22Rv1 (cell line): ENCODE data around the gene KIAA1217.

Experiments
- H3K27ac ChIP-seq: fragments of 450-650 bp; 2 replicates; pipeline ENCODE4 v1.5.1; 2017
- CTCF ChIP-seq: fragments of 450-650 bp; IDR thresholded peaks from 2 replicates; pipeline ENCODE4 v1.5.1; 2017; ENCODE audit warnings: mild to moderate bottlenecking
- ZFX ChIP-seq: fragments of 450-650 bp; IDR thresholded peaks from 2 replicates; pipeline ENCODE4 v1.6.1; 2017; ENCODE audit warnings: antibody characterized with exemption, borderline replicate concordance

KIAA1217 gene

GRCh38 chr10:24374134-24374915 is 165.4 kb downstream of the KIAA1217 start:
- TF ChIP-seq ZFX (no peak), CTCF (no peak)
- no peak overlapping the region for H3K27ac ChIP-seq

DNA sequence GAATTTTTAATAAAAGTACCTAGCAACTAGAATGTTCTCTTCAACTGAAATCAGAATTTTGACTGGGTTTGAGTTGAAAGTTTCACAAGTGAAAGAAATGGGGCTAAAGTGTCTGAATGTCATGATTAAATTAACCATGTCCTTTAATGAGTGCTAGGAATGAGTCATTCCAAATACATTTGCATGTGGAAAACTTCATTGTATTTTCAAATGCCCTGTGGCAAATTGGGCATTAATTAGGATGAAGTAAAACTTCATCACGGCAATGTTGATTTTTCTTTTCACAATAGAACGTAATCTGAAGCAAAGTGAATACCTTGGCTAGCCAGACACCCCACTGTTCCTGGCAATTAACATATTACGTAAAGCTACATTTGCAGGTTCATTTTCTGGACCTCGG is 166.6 kb downstream of the KIAA1217 start:
- no peak overlapping the region for H3K27ac ChIP-seq
- TF ChIP-seq CTCF (no peak), ZFX (no peak)

GRCh38 chr10:24376731-24377130 is 167.8 kb downstream of the KIAA1217 start:
- TF ChIP-seq CTCF (no peak), ZFX (no peak)

GRCh38 chr10:24378126-24378920 is 169.4 kb downstream of the KIAA1217 start:
- TF ChIP-seq ZFX = no peak
- no peak for TF ChIP-seq CTCF

More at GRCh38 chr10:24376731-24377130, 167.8 kb downstream of the KIAA1217 start:
- H3K27ac ChIP-seq = no peak overlapping the region

GRCh38 chr10:24381235-24382010 is 172.5 kb downstream of the KIAA1217 start:
- no peak overlapping the region for H3K27ac ChIP-seq

More at GRCh38 chr10:24378126-24378920, 169.4 kb downstream of the KIAA1217 start:
- H3K27ac ChIP-seq = no peak overlapping the region

GRCh38 chr10:24382045-24382444 is 173.1 kb downstream of the KIAA1217 start:
- H3K27ac ChIP-seq = no peak overlapping the region
- no peak for TF ChIP-seq ZFX
- TF ChIP-seq CTCF = no peak

More at GRCh38 chr10:24381235-24382010, 172.5 kb downstream of the KIAA1217 start:
- no peak for TF ChIP-seq ZFX
- TF ChIP-seq CTCF = no peak
